ENCODE results near the gene SLC46A1. TPM values are rescaled to one million over a fixed set of nuclear protein-coding genes. Genes with fewer than 3 reads are reported as not detected.

Gene SLC46A1
- total and polyA plus RNA-seq, 2 of the 13 experiments (the other 11 are each of a cell fraction or from before 2014, with no cell fraction given): 19.6 to 22.6 TPM

- peak; percentile 31; the same call in 1 of the 2 replicates for TF ChIP-seq SNAPC4 (CRISPR knock-in tag; IDR thresholded peaks at IDR 0.05)
- TF ChIP-seq DPF2 (CRISPR knock-in tag; IDR thresholded peaks at IDR 0.05; ENCODE audit: borderline replicate concordance, low read depth): peak; percentile 94
- no peak for TF ChIP-seq ZBTB38 (CRISPR knock-in tag; IDR thresholded peaks at IDR 0.05)
- peak; percentile 75; the same call in 1 of the 2 replicates for TF ChIP-seq ZSCAN21 (CRISPR knock-in tag; IDR thresholded peaks at IDR 0.05; ENCODE audit: borderline replicate concordance)
- TF ChIP-seq TEAD2 (CRISPR knock-in tag; IDR thresholded peaks at IDR 0.05): peak; percentile 28; the same call in 1 of the 2 replicates
- 0 out of 2 replicates have a peak, but pooled peaks have one; percentile 25 for TF ChIP-seq ZNF749 (CRISPR knock-in tag; IDR thresholded peaks at IDR 0.05; ENCODE audit: borderline replicate concordance)
- no peak for TF ChIP-seq CBX2 (IDR thresholded peaks at IDR 0.05; ENCODE audit: low read depth, low read length)
- no peak for TF ChIP-seq CBX2 (CRISPR knock-in tag; IDR thresholded peaks at IDR 0.05; ENCODE audit: low read depth)
- peak; percentile 39; the same call in 1 of the 2 replicates for TF ChIP-seq REPIN1 (CRISPR knock-in tag; IDR thresholded peaks at IDR 0.05; ENCODE audit: borderline replicate concordance, low read depth)
- peak; percentile 86; the same call in 1 of the 2 replicates for TF ChIP-seq ZNF281 (CRISPR knock-in tag; IDR thresholded peaks at IDR 0.05; ENCODE audit: borderline replicate concordance)
- no peak for TF ChIP-seq ZNF260 (CRISPR knock-in tag; IDR thresholded peaks at IDR 0.05; ENCODE audit: borderline replicate concordance, low read depth)
- TF ChIP-seq ZNF564 (CRISPR knock-in tag; IDR thresholded peaks at IDR 0.05): no peak
- peak; percentile 97 for TF ChIP-seq PHF21A (CRISPR knock-in tag; IDR thresholded peaks at IDR 0.05)
- 0 out of 2 replicates have a peak, but pooled peaks have one; percentile 34 for TF ChIP-seq NR1H2 (CRISPR knock-in tag; IDR thresholded peaks at IDR 0.05; ENCODE audit: borderline replicate concordance, low read depth)
- peak; percentile 64 for TF ChIP-seq ZFX (CRISPR knock-in tag; IDR thresholded peaks at IDR 0.05; ENCODE audit: low read depth)
- no peak for TF ChIP-seq ZNF850 (CRISPR knock-in tag; conservative IDR thresholded peaks at IDR 0.05)
- peak; percentile 86 for TF ChIP-seq ZNF704 (CRISPR knock-in tag; IDR thresholded peaks at IDR 0.05; ENCODE audit: borderline replicate concordance)
- TF ChIP-seq ZNF672 (CRISPR knock-in tag; IDR thresholded peaks at IDR 0.05): no peak
Measured at GRCh38 chr17:28370035-28370743, 35.8 kb downstream of the SLC46A1 start, which contains the start of gene VTN (continued).
